Gastrocnemius medialis (tissue), 4 donors: ENCODE measurements around the gene FNDC3B.
A peak's percentile ranks its signal among the peaks of the same experiment; 100 is the strongest.

Source experiments
- CTCF ChIP-seq, 5 experiments: fragments of 450-650 bp in 3 of 5; fragments of 200-600 bp in 2 of 5; sonication (generic) in 2 of 5; IDR thresholded peaks in 4 of 5; conservative IDR thresholded peaks in 1 of 5; 1 replicate in 4 of 5; 2 replicates in 1 of 5; pipeline ENCODE4 v1.5.1; 2016 to 2019; ENCODE audit warnings: antibody characterized with exemption in 5 of 5, mild to moderate bottlenecking in 3 of 5, moderate library complexity in 3 of 5
- POLR2A ChIP-seq, 2 donors: fragments of 450-650 bp; IDR thresholded peaks; one replicate each; pipeline ENCODE4 v1.6.1; 2017; ENCODE audit warnings: antibody characterized with exemption in 2 of 2, mild to moderate bottlenecking in 2 of 2, moderate library complexity in 2 of 2

DNA sequence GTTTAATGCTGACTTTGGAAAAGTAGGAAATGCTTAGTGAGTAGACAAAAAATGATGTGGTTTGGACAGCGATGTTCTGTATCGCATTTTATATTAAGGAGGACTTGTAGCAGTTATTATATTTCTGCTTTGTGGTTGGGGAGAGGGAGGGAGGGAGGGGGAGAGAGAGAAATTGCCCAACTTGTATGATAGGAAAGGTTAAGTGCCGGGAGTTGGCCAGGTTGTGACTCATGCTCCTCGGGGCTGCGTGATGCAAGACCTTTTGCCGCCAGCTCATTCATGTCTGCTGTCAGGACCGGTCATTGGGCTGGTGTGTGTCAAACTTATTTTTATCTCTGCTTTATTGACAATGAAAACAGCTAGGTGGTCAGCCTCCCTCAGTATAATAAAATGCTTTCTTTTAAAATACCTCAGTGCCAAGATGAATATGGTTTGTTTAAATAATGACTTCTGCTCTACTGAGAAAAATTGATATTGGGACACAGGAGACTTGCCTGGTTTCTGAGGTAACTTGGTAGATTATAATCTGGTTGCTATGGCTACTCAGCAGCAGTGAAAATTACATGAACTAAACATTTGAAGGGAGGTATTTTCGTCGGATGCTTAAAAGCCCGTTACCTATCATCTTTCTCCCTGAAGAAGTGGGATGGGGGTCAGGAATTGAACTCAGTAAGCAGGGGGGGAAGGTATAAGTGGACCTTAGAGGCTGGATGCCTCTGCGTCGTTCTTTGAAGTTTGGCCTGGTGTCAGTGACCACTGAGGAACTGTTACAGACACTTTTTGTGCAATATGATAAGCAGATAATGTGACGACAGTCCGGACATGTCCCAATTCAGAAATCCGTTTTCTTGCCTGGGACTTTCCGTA, 90.7 kb downstream of the FNDC3B start:
- TF ChIP-seq CTCF (IDR thresholded peaks at IDR 0.05 in 4 of 5, conservative IDR thresholded peaks at IDR 0.05 in 1 of 5) (no peak), POLR2A (IDR thresholded peaks at IDR 0.05) (peak in 1 of 2 donors; percentile 43)
